Heart left ventricle (tissue), 13 donors: ENCODE results near the gene SULT1C3.

ENCODE experiments used
- CTCF ChIP-seq, 12 donors: fragments of 200-600 bp; sonication (generic) in 4 of 12; IDR thresholded peaks; one replicate each; pipeline versions ENCODE4 v1.5.0 to v1.8.0; 2018 to 2022; ENCODE audit warnings: antibody characterized with exemption in 12 of 12, mild to moderate bottlenecking in 5 of 12
- POLR2A ChIP-seq, 2 donors: fragments of 450-650 bp; IDR thresholded peaks; one replicate each; pipeline ENCODE4 v1.6.1; 2017; ENCODE audit warnings: antibody characterized with exemption in 2 of 2, mild to moderate bottlenecking in 2 of 2, moderate library complexity in 2 of 2
- donor health status: ischemic (EF 13 %, LVEDD 7.1; RV severe dilation, severe dysfunction).
- donor health status: DM: no; HTN: yes; CAD: no.
- donor health status: DM: no; HTN: no; CAD: no.
- donor health status: ischemic (EF 25% LVEDD 6.9; RV normal size, moderate dysfunction).
- donor health status: ischemic (EF 25% LVEDD 5.7; RV mildly dilated, moderate dysfunction).
- donor health status: ischemic (EF 35%, LVEDD 5.7; RV mildly dilated, moderate dysfunction).
- donor health status: nonischemic (EF 11% LVEDD 7.7; RV severe dilation, severe dysfunction).
- donor health status: DM: yes; HTN: yes; CAD: no.
- donor health status: PGD.
- donor health status: ischemic (EF 29% LVEDD 5.4; RV normal size, mild dysfunction).
- donor health status: nonischemic (EF 23%, LVEDD 6.1; RV moderate dilation, normal function).

GRCh38 chr2:108293850-108294249, 54.1 kb downstream of the SULT1C3 start:
- TF ChIP-seq CTCF (IDR thresholded peaks at IDR 0.05) (no peak), POLR2A (IDR thresholded peaks at IDR 0.05) (no peak)
